Fibroblast of upper back skin (primary cell): ENCODE results near the gene SLC1A2.

Experiments used
- DNase-seq: peaks from one replicate; pipeline ENCODE4 v3.0.0-alpha.2; 2013

Gene SLC1A2

DNA sequence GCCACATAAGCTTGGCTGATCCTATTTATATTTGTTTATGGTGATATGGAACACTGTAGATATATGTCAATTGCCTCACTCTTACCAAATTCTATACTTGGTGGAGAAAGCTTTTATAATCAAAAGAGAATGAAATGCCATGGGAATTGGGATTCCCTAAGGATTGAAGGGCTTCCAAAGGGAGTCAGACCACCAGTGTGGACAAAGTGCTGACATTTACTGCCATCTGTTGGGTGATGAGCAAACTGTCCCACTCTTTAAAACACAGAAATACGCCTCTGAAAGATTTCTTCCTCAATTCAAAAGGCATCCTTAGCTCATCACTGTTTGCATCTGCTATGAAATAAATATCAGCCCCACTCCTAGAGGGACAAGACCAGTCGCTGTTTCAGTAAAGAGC lies 7.1 kb downstream of the SLC1A2 start:
- DNase-seq = peak; percentile 54

DNA sequence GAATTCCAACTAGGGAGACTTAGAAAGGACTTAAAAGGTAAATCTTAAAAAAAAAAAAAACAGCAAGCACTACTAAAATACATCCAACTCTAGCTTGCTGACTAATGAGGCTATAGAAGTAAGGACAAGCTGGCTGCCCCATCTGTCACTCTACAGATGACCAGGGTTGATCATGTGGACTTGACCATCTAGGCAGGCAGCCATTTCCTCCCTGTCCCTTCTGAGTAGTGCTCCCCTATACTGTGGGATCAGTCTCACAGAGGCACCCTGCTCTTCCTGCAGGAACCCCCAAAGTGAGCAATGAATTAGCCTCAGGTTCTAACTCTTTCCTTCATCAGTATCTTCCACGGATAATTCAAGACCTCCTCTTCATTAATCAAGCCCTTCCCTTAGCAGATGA lies 12.3 kb downstream of the SLC1A2 start:
- DNase-seq = no peak

DNA sequence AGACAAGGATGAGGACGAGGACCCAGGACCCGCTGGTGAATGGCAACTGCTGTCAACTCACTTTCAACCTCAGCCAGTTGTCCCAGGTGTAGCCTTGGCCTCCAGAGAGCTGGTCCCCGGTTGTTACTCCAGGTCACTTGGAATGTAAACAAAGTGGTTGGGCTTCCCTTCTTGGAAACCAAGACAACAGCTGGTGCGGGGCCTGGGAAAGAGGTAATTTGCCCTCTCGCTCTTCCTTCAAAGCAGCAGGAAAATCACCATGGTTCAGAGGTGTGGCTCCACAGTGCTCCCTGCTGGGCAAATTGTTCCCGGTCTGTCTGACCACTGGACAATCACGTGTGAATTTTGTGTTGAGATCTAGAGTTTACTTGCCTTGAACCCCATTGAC lies 15.0 kb downstream of the SLC1A2 start:
- peak; percentile 25 for DNase-seq

DNA sequence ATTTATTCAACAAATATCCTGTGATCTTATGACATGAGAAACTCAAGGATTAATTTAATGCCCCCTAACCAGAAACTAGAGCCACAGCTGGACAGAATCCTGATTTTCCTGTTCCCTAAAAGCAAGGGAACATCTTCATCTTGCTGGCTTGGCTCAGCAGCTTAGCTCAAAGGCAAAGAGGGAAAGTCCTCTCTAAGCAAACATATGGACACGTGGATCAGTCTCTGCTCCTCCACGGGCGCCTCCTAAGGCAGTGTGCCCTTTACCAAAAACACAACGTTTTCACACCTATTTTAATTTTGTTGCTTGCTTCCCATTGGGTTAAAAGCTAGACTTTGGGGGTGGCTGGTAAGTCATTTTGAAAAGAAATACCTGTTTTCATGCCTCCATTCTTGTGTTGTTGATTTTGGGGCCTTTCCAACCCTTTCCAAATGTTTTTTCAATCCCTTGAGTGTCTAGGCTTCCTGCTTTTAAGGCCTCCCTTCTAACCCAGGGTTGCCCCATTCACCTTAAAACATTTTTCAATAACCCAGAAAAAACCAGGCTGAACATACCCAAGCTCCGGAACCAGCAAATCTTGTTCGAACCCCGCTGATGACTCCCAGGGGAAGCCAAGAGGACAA lies 15.5 kb downstream of the SLC1A2 start:
- no peak for DNase-seq

DNA sequence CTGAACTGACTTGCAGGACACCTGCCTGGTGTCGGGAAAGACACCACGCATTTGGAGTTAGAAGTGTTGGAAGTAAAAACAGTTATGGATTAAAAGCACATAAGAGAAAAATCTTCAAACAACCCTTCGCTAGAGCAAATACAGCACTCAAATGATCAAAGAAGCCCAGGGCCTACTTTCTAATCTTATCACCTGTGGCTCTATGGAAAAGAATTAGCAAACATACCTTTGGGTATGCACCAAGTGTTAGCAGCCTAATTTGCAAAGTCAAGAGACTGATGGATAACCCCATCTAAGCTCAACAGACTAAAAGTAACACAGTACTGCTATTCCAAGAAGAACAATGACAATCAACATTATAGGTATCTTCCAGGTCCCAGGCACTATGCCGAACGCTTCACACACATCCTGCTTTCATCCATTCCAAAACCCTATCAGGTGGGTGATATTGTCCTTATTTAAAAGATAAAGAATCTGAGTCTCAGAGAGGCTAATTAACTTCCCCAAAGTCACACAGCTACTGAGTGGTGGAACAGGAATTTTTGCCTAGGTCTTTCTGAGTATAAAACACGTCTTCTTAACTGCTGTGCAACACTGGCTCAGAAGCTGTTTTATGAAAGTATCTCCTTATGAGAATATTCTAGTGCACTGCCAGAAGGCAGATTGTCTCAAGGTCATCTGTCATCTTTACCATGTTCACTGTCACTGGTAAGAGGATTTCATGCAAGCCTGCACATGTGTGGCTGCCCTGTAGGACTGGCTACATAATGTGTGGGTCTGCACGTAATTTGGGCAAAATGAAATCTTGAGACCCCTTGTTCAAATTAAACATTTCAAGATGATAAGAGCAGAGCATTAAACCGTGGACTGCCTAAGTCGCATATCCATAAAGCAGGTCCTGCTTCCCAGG lies 16.4 kb downstream of the SLC1A2 start:
- no peak for DNase-seq

DNA sequence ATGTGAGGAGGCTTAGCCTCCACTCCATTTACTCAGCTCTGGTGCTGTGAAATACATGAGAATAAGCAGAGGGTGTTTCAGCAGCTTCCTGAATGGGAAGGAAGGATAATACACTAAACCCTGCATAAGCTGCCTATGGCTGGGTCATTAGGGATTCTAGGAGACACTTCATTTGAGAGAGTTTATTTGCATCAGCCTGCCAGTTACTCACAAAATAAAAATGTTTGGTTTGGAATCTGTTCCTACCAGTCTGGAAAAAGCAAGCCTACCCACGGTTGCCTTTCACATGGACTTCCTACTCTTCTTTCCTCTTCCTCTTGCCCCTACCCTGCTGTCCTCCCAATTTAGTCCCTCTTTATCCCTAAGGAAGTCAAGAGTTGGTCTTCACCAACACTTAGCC lies 20.5 kb downstream of the SLC1A2 start:
- DNase-seq = peak; percentile 30

DNA sequence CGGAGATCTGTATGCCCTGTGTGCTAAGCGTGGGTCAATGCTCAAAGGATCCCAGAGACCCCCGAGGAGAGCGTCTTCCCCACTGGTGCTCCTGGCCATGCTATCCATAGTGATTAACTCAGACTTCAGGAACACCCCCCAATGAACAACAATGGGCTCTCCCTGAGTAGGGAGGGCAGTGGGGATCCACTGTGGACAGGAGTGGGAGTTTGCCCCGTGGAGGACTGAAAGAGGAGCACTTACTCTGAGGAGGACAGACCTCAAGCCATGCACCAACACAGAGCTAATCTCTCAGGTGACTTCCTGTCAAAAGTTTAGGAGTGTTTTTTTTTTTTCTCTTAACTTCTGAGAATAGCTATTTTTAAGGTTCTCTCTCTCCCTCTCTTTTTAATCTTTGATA lies 24.4 kb downstream of the SLC1A2 start:
- no peak for DNase-seq

DNA sequence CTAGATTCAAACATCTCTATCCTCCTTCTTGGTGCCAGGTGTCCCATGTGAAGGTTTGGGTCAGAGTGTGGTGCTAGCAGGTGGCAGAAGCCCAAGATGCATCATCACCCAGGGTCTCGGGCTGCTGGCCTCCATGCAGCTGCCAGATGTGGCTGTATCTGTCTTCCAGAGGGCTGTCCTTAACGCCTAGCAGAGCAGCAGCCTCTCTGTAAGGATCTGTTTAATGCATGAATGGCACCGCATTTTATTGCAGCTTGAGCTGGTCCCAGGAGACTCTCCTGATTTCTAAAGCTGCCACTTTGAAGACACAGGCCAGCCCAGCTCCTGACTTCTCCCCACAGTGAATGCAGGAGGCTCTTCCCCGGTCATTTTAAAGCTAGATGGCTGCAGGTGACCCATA lies 26.3 kb downstream of the SLC1A2 start:
- no peak for DNase-seq

DNA sequence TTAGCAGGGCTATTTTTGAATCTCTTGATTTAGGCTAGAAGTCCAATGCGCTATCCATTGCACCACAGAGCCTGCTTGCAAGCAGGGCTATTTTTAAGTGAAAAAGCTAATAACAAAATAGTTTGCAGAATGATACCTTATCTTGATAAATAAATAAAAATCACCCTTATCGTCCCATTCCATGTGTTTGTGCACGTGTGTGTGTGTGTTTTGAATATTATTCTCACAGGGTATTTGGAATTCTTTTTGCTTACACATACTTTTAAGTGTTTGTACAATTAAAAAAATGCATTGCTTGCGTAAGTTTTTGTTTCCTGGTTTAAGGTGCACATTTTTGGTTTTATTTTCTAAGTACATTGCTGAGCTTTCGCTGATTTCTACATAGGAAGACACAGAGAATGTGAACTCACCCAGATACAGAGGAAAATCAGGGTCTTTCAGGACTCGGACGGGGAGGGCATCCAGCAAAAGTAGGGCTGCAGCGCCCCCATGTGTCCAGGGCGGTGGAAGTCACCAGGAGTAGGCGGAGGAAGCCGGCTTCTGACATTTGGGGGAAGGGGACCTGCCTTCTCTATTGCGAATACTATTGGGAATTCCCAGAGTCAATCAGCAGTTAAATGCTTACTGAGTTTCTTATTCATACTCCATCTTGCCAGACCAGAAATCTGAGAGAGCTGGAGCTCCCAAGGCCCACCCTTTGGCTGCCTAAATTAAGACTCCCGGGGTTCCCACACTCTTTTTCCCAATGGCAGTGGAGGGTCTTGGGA lies 27.3 kb downstream of the SLC1A2 start:
- peak; percentile 83 for DNase-seq

DNA sequence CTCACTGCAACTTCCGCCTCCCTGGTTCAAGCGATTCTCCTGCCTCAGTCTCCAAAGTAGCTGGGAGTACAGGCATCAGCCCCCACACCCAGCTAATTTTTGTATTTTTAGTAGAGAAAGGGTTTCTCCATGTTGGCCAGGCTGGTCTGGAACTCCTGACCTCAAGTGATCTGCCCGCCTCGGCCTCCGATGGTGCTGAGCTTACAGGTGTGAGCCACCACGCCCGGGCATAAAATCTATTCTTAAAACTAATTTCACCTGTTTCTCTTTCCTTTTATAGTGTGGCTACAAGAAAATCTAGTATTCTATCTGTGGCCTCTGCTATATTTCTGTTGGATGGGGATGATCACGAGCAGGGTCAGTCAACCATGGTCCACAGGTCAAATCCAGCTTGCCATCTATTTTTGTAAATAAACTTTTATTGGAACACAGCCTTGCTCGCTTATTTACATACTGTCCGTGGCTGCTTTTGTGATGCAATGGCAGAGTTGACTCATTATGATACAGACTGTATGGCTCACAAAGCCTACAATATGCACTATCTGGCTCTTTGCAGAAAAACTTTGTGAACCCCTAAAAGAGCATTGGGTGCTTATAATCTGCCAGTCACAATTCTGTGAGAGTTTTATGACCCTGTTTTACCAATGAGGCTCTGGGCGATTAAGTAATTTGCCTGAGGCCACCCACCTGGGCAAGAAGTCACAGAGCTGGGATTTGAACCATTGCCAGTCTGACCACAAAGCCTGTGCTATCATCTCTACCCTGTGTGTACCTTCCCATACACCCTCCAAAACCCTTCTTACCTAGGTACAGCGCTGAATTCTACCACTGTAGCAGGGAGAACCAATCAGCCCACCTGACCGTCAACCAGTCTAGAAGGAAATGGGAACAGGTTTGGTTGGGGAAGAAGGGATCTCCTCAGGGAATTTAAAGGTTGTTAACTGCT lies 28.3 kb downstream of the SLC1A2 start:
- DNase-seq = peak; percentile 63

DNA sequence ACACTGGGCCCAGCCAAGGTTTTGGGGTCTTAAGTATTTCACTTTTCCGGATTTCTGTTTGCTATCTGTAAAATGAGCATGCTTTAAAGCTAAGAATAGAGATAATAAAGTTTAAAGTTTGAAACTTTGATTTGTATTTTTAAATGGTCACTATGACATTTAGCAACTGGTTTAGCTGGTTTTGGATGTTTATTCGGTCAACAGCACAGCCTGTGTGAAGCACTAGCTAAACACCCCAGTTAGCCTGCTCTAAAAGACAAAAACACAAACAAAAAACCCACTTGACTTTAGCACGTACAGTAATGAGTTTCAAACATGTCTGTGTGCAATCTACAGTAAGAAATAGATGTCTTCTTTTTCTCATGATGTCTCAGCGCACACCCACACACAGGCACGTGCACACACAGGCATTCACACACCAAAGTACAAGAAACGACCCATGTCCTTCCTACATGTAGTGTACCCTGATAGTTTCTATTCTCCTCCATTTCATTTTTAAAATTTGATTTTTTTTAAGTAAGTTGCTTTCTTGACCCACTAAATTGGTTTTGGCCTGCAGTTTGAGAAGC lies 29.4 kb downstream of the SLC1A2 start:
- no peak for DNase-seq

DNA sequence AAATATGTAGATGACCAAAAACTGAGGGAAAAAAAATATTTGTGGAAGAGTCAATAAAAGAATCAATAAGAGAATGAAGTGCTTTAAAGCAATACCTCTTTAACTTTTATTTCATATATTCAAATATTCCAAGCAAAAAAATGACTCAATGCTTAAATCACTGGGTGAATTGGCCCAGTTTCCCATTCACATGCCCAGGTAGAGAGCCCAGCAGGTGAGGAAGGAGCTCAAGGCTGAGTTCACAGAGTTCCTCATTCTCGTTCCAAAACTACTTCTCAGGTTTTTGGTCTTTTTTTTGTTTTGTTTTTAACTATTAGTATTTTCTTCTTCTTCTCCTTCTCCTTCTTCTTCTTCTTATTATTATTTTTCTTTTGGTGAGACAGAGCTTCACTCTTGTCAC lies 30.2 kb downstream of the SLC1A2 start:
- DNase-seq = no peak

DNA sequence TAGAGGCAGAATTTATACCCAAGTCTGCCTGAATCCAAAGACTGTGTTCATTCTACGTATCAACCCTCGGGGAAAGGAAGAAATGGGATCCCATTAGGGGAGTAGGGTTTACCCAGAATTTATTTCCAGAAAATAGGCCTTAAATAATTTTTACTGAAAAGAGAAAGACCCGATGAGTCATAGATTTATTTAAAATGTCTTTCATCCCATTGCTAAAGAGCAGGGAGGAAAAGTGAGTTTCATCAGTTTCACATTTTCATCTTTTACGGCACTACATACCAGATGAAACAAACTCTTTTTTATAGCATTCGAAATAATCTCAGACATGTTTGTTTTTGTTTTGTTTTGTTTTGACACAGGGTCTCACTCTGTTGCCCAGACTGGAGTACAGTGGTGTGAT lies 31.3 kb downstream of the SLC1A2 start:
- DNase-seq = no peak

DNA sequence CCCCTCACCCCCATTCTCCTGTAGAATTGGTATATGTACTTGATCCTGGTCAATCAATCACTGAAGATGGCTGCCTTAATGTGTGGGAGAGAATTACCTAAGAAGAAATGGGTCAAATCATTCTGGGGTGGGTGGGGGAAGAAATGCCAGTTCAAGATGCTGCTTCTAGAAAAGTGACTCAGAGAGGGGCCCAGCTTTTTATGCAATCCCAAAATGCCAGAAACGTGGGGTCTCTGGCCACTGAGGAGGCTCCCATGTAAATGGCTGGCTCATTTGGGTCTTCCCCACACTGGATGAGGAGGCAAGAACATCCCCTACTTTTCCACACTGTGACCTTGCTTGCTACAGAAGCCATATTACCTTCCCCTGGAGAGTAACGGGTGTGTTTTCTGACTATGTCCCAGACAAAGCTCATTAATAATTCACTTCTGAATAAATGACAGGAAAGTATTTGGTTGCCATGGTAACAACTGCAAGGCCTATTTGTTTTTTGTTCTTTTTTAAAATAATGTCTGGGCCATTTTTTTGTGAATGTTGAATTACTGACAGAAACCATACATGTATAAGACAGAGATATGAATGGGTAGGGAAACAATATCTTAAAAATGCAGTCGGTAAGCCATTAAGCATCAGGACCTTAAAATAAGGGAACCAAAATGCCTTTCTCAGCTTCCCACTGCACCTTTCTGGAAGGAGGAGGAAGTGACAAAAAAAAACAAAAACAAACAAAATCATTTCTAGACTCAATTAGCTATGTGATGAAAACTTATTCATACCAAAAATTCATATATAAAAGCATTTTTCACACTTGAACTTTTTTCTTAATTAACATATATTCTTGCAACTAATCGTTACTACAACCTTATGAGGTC lies 32.0 kb downstream of the SLC1A2 start:
- DNase-seq = no peak

DNA sequence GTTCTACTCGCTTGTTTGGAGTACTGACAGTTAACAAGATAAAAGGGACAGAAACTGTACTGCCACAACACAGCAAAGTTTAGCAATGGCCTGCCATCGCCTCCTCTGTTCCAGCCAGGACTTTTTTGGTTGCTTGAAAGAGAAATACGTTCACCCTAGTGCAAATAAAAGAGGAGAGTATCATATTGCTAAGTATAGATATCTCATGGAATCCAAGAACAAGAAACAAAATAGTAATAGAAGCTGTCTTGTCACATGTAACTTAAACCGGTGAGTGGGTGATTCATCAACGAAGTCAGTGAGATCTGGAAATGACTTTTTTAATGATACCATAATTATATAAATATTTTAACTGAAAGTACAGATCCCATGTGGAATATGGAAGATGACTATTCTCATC lies 35.4 kb downstream of the SLC1A2 start:
- DNase-seq = no peak

DNA sequence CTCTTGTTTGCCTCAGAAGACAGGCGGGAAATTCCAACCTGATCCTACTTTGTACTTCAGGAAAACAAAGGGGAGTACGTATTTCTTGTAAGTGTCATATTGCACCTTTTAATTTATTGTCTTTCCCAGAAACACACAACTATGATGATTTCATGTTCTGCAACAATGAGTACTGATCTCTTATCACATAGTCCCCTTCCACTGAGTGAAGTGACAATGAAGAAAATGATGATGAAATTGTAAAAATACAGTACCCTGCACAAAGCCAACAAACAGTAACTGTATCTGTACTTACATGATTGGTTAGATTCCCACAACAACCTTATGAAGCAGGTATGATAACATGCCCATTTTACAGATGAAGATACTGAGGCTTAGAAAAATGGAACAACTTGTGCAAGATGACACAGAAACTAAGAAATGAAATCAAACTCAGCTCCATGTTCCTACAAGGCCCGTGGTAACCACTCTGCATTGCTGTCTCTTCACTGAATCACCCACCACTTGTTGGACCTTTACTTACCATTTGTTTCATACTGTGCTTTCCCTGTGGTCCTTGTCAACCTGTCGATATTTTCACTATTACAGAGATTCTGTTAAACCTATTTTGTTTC lies 37.5 kb downstream of the SLC1A2 start:
- no peak for DNase-seq

DNA sequence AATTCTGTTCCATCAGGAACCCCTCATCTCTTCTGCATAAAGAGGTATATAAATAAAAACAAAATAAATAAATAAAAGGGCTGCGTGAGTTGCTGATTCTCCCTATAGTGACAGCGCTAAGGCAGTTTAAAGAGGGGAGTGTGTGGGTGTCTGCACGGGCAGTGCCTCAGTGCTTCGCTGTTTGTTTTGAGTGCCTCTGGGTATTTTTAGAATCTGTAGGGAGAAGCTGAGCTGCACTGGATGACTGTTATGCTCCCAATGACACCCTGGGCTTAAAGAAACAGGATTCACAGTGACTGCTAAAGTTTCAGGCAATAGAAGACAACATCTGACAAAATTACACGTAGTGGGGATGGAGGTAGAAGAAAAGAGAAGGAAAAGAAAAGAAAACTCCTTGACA lies 38.8 kb downstream of the SLC1A2 start:
- DNase-seq = no peak

DNA sequence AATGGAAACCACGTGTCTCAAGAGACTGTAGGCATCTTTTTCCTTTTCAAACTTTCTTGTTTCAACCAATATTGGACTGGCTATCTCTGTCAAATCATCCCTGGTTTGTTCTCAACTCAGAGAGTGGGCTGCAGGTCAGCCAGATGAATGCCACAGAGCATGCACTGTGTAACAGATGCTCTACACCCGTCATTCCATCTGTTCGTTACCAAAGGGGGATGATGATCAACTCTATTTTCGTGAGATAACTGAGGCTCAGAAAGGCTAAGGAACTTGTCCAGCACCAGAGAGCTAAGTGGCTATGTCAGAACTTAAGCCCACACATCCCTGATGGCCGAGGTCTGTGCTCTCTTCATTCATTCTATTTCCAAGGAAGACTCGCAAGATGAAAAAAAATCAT lies 42.1 kb downstream of the SLC1A2 start:
- DNase-seq = no peak

DNA sequence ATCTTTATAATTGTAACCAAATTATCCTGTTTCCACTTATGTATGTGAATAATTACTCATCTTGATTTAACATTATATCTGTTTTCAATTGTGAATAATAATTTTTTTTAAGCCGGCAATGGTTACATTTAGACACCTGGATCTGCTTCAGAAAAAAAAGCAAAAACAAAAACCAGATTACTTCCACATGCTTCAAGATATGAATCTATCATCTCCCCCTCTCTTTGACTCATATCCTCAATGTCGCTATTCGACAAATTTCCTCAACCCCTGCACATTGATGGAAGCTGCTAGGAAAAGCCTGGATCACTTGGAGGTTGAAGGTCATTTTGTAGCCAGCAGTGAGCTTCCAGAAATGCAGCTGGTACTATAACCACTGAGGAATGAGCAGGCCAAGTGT lies 42.7 kb downstream of the SLC1A2 start:
- peak; percentile 77 for DNase-seq

DNA sequence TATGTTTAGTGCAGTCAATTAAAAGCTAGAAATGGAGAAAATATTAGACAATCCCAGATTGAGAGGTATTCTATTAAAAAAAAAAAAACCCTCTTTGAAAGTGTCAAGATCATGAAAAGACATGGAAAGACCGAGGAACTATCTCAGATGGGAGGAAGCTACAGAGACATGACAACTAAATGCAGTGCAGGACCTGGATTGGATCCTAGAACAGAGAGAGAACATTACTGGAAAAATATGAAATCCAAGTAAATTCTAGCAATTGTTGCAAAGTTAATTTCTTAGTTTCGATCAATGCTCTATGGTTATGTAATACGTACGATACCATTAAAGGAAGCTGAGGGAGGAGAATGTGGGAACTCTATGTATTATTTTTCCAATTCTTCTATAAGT lies 43.2 kb downstream of the SLC1A2 start:
- DNase-seq = no peak
